T-helper 1 cell treated with Interleukin-12 subunit alpha and Interleukin-12 subunit beta and Interleukin-4 antibody, amounts not matched to agents 30 ng/mL and 1 ng/mL, for 36 hours (primary cell): ENCODE results near the gene KRT36. TPM values are rescaled to one million over a fixed set of nuclear protein-coding genes. Genes with fewer than 3 reads are reported as not detected.

Experiments used
- intact Hi-C: fragments of 100-400 bp; cut with micrococcal nuclease; formaldehyde crosslinking; loops from one replicate; pipeline ENCODE4 v1.15.1; 2024
- total RNA-seq: library from RNA; stranded (reverse); gene quantifications from 2 replicates; pipeline ENCODE4 v1.2.3, GENCODE V29; 2022

The KRT36 gene
- total RNA-seq, 1 donor from 2014 or later, result not detected

DNA sequence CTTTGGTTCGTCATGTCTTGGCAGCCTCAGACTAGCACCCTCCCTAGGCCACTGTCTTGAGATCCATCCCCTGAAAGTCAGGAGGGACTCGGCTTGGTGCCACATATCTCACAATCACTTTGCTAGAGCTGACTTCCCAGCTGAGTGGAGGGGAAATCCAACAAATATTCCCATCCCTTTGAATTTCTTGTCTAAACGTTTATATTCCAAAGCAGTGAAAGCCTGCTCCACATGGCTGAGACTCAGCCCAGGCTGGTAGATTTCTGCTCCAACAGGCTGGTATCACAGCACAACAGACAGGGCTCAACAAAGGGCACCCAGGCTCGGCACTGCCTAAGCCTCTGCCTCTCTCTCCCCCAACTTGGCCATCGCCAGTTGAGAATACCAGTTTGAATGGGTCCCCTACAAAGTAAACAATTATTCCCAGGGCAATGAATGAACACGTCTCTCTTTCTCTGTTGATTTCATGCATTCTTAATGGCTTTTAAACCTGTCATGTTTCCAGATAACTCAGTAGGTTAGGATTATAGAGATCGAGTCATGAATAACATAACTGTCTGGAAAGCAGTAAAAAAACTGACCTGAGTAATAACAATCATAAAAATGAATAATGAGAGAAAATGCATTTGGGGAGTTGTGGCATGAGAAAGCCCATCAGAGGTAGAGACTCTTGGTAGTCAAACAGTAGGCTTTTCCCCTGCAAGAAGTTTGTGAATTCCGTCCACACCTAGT, 14.7 kb upstream of the KRT36 start:
- intact Hi-C loops, result no loop called here

- intact Hi-C loops, result no loop called here
These were observed 13.5 kb upstream of the KRT36 start for GRCh38 chr17:41503202-41503601.

DNA sequence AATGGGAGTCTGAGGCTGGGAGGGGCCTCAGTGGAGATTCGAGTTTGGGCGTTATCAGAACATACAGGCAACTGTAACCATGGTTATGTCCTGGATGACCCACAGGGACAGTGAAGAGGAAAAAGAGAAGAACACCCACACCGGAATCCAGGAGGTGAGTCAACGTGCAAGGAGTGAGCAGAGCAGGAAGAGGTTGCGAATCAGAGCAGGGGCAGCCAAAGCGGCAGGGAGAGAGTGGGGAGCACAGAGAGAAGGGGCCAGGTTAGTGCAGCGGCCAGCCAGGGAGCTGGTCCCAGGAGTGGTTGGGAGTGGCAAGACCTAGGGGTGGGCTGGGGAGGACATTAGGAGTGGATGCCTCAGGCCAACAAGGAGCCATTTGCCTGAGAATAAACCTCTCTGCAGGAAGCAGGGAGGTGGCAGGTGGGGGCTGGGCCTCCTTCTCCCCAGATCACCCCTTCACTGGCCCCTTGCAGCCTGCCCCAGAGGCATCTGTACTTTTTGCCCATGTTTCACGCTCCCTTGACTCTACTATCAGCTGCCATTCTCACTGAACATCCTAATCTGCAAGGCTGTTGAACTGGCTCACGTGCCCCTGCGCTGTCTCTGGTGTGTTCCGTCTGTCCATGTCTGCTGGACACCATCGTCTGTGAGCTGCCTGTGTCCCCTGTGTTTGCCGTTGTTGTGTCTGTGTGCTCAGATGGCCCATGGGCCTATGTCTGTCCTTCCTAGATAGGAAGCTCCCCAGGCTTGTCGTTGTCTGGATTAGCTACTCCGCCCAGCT, 10.6 kb upstream of the KRT36 start:
- intact Hi-C loops, result no loop called here

GRCh38 chr17:41499714-41500113, 10.0 kb upstream of the KRT36 start:
- intact Hi-C loops, result loop anchor here (5.0 kb wide), 2 partner anchors 148 to 168 kb away; no protein-coding TSS in a partner anchor

DNA sequence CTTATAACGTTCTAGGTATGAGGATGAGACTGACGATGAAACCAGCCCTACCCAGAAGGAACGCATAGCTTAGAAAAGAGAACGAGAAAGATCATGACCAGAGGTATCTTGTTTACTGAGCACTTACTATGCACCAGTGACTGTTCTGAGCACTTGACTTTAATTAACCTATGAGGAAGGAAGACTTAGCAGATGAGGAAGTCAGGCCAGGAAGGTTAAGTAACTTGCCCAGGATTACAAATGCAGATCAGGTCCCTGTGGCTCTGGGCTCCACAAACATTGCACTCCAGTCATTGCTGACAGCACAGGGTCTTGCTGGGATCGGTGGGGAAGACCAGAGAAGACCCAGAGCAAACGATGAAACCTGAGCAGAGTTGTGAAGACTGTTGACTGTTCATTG, 8.6 kb upstream of the KRT36 start:
- intact Hi-C loops, result loop anchor here (5.0 kb wide), 2 partner anchors 149 to 169 kb away; no protein-coding TSS in a partner anchor

DNA sequence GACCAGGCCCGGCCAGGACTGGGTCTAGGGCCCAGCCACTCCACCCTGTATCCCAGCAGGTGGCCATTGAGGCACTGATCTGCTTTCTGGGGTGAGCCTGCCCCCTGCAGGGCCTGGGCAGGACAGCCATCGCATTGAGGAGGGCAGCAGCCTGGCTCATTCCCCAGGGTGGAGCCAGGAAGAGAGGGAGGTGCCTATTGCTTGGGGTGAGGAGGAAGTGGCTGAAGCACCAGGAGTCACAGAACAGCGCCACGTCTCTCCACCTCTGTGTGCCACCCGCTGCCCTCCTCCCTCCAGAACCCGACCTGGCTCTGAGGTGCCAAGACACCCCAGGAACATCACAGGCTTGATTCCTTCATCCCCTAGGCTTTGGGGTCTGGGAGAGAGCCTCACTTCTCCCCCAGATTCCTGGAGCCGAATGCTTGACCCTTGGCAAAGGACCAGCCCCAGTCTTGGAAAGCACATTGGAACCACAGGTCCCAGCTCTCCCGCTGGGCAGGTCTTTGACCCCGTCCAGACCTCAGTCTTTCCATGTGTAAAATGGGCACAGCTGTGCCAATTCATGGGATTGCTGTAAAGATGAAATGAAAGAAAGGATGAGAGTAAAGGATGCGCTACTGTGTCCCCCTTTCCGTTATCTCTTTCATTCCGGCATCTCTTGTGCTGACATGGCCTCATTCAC, 7.2 kb upstream of the KRT36 start:
- intact Hi-C loops, result loop anchor here (1.0 to 5.0 kb wide), 3 partner anchors 150 to 175 kb away; no protein-coding TSS in a partner anchor

GRCh38 chr17:41494524-41494923, 4.8 kb upstream of the KRT36 start:
- intact Hi-C loops, result loop anchor here (2.0 kb wide), 1 partner anchor 78 kb away; no protein-coding TSS in a partner anchor

DNA sequence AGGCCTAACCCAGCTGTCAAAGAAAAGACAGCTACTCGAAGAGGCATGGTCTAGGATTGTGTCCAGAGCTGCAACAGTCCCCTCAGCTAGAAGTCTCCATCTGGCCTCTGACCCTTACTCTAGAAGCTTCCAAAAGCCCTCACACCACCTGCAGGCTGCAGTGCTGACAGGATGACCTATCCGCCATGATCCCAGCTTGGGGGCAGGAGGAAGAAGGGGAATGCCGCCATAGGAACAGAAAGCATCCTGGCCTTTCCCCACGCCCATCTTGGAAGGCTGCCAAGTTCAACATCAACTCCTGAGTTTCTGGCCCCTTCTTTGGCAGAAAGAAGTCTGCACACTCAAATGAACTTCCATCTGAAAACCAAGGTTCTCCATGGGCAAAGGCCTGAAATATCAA, 3.1 kb upstream of the KRT36 start:
- intact Hi-C loops, result no loop called here

GRCh38 chr17:41492351-41492750, 2.6 kb upstream of the KRT36 start:
- intact Hi-C loops, result no loop called here

DNA sequence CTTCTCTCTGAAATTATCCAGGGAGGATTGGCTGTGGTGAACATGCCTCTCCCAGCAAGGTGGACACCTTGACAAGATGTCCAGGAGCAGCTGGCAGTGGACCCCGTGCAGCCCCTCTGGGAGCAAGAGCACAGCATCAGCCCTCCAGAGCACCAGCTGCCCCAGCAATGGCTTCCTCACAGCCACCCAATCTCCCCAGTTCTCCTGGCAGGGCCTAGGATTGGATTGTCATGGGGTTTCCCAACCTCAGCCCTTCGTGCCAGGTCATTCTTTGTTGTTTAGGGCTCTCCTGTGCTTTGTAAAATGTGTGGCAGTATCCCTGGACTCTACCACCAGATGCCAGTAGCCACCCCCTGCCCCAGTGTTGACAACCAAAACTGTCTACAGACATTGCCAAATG, 1.8 kb upstream of the KRT36 start:
- intact Hi-C loops, result no loop called here

GRCh38 chr17:41490000-41490990, 585 bp upstream of the KRT36 start:
- intact Hi-C loops, result no loop called here

DNA sequence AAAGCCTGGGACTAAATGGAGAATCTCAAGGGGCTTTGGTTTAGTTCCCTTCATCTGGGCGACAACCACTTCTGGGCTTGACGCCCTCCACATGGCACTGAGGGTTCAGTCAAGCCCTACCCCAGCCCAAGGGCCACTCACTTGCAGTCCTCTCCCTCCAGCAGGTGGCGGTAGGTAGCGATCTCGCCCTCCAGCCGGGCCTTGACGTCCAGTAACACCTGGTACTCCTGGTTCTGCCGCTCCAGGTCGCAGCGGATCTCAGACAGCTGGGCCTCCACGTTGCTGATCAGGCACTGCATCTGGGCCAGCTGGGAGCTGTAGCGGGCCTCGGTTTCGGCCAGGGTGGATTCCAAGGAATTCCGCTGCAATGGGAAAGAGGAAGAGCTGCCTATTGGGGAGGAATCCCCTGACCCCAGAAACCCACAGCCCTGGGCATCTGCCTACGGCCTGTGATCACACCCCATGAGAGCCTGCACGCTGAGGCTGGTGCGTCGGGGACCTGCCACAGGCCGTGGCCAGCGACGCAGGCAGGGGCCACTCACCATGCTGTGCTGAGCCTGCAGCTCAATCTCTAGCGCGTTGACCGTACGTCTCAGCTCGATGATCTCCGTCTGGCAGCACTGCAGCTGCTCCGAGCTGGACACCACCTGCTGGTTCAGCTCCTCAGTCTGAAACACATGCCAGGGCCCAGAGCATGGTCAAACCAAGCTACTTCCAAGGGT, 2.7 kb downstream of the KRT36 start:
- intact Hi-C loops, result no loop called here

GRCh38 chr17:41486316-41486715, 3.4 kb downstream of the KRT36 start:
- intact Hi-C loops, result no loop called here

DNA sequence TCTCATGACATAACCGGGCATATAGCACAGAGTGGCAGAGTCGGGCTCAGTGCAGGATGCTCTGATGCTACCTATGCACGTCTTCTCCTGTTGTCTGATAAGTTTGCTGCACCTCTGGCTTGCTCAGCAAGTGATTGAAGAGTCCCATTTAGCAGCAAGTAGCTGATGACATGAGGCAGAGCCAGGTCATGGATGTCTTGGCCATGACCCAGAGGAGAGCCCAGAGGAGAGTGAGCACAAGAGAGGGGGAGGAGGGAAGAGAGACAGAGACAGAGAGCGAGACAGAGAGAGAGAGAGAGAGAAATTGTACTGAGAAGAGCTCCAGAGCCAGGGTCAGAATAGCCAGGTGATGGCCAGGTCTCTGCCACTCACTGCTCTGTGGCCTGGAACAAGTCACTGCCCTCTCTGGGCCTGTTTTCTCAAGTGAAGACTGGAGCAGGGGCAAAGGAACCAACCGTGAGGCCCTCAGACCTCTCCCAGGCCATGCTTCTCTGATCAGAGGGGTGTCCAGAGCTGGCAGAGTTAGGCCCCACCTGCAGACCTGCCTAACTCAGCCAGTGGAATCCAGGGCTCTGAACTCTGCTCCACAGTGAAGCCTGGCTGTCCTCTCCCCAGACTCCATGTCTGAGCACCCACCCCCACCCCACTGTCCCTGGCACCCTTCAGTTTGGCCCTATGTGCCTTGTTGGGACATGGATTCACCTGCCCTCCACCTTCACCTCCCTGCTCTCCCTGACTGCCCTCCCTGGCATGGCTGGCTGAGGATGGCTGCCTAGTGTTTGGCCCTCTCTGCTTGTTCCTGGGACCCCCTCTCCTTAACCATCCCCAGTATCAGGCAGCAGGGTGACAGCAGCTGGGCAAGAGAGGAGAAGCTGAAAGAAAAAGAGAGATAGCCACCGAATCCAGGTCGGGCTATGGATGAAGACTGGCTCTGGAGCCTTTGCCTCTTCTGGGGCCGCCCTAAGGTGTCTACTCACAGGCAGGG, 4.5 kb downstream of the KRT36 start:
- intact Hi-C loops, result no loop called here

GRCh38 chr17:41483991-41484826, 5.5 kb downstream of the KRT36 start:
- intact Hi-C loops, result no loop called here

GRCh38 chr17:41483531-41483930, 6.2 kb downstream of the KRT36 start:
- intact Hi-C loops, result no loop called here

- intact Hi-C loops, result no loop called here
These were observed 8.7 kb downstream of the KRT36 start, which contains the start of gene KRT35 for GRCh38 chr17:41481036-41481435. KRT35 (minus strand) TSS chr17:41481151; CDS start chr17:41481097, 54 bp downstream.

- intact Hi-C loops, result no loop called here
These were observed 9.1 kb downstream of the KRT36 start for GRCh38 chr17:41480581-41480980.
